GM12872 (cell line): ENCODE measurements around the gene CYLD.

Experiments used
- CTCF ChIP-seq: IDR thresholded peaks from 3 replicates; pipeline ENCODE4 v1.5.1; 2011; ENCODE audit warnings: low read depth, mild to moderate bottlenecking, low read length, moderate library complexity; ENCODE audit not compliant: insufficient read depth

The CYLD gene

DNA sequence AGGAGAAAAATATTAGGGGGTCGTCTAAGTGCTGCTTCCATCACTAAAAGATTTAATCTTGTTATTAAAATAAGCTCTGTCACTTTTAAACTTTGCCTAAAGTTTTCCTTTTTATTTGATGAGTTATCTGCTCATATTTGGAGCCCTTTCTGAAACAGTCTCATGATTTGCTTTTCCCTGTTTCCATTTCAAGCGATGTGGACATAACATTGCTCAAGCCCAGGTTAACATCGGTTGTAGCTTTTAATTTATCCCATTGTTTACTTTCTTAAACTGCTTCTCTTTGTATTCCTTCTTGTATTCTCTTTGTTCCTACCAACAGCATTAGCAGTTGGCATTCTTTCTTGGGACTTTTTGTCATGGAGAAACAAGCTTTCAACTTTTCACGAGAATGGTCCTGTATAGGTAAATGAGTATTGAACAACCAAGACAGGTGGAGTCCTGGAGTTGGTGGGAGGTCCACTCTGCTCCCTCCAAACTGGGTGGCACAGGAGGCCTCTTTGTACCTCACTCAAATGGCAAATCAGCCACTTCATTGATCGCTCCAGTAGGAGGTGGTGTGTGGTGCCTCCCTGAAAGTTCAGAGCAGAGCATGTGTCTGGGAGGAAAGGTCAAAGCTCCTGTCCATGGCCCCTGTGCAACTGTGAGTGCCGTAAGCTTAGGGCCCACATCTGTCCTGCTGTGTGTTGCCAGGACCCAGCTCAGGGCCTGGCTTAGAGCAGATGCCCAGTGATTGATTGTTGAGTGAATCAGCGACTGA lies 107.0 kb downstream of the CYLD start:
- no peak for TF ChIP-seq CTCF
